Activated T-helper 9 cell treated with anti-CD3 and anti-CD28 coated beads, Interleukin-2, amount 50 U/mL, for 16 hours (primary cell): ENCODE results near the gene GLI3.

ENCODE experiments used
- DNase-seq: peaks from one replicate; pipeline ENCODE4 v3.0.0-alpha.2; 2020; ENCODE audit warnings: low read depth

Gene GLI3

DNA sequence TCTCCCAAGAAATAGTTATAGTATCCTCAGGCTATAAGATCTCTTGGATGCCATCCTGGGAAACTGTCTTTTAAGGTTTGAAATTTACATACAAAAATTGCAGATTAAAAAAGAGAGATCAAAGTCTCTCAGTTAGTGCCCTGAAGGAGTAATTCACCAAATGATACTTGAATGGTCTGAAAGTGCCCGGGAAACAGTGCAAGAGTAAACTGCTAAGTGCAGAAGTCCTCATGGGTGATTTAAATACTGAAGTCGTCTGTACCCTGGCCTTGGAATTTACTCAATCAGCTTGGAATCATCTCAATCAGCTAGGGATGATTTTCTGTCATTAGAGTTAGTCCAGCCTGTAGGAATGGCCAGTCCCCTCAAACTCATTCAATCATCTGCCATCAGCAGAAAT is 155.3 kb downstream of the GLI3 start:
- no peak for DNase-seq

- DNase-seq: no peak
Observed at GRCh38 chr7:42080841-42081586, 156.0 kb downstream of the GLI3 start.

GRCh38 chr7:42077271-42078135 is 159.5 kb downstream of the GLI3 start:
- no peak for DNase-seq

- no peak for DNase-seq
Observed at GRCh38 chr7:42076870-42077269, 160.1 kb downstream of the GLI3 start.

DNA sequence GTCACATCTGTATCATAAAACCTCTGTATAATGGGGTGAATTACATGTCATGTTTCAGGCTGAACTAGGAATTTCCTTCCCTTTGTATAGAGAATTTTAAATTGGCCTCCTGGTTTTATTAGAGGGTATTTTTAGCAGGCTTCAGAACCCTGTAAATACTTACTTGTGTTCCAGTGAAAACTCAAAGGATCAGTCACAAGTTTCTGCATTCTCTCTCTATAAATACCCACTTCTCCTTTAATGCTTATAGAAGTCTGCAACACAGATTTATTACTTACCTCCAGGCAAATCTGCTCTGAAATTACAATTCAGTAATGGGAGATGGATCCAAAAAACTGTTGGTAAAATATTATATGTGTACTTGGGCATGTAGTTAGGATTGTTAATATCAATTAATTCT is 161.6 kb downstream of the GLI3 start:
- DNase-seq: no peak

- no peak for DNase-seq
Observed at GRCh38 chr7:42074076-42074475, 162.9 kb downstream of the GLI3 start.

- DNase-seq: no peak
Observed at GRCh38 chr7:42071372-42072261, 165.4 kb downstream of the GLI3 start.

GRCh38 chr7:42070068-42070467 is 166.9 kb downstream of the GLI3 start:
- DNase-seq: no peak

- DNase-seq: no peak
Observed at GRCh38 chr7:42069590-42069989, 167.4 kb downstream of the GLI3 start.

- DNase-seq: no peak
Observed at GRCh38 chr7:42068554-42069280, 168.3 kb downstream of the GLI3 start.

DNA sequence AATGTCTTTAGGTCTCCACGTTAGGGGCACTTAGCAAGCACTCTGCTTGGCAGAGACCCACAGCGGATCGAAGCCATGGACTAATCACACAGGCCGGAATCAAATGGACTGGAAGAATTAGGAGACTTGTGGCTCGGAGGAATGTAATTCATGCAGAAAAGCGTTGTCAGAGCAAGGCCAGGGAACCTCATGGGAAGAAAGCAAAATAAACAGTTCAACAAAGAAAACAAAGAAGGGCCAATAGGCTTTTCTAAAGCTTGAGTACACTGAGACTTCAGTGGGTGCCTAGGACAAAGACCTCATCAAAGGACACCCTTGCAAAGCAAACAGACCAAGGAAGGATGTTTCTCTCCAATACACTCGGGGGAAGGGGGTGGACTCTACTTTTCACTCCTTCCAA is 171.1 kb downstream of the GLI3 start:
- no peak for DNase-seq

DNA sequence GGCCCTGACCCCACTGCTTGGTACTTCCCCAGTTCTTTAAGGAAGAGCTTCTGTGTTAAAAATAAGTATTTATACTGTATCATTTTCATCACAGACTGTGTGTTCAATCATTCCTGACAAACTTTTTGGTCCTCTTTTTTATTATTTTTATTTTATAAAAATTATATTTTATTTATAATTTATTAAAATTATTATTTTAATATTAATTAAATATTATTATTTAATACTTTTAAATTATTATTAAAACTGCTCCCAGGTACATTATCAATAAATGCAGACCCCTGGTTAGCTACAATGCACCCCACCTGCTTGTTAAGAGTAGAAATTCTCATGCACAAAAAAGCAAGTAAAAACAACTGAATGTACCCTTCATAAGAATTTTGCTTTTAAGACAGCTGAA is 172.0 kb downstream of the GLI3 start:
- DNase-seq: no peak

GRCh38 chr7:42064534-42064933 is 172.5 kb downstream of the GLI3 start:
- DNase-seq: no peak

- no peak for DNase-seq
Observed at GRCh38 chr7:42059275-42059674, 177.7 kb downstream of the GLI3 start.

GRCh38 chr7:42057331-42057730 is 179.7 kb downstream of the GLI3 start:
- DNase-seq: no peak

DNA sequence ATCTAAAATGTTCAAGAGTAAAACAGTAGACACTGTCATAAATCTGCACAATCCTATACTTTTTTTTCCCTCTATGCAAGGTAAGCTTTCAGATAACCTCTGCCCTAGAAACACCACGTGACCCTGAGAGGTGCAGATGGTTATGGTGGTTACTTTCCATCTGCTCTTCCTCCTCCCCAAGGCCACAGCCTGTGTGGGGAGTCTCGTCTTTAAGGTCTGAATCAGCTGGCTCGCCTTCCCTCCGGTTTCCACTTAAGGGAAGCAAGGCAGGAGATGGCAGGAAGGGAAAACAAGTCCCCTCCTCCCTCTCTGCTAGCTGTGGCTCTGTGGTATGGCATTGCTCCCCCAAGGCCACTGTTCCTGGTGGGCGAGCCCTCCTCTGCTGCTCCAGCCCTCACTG is 181.8 kb downstream of the GLI3 start:
- no peak for DNase-seq

DNA sequence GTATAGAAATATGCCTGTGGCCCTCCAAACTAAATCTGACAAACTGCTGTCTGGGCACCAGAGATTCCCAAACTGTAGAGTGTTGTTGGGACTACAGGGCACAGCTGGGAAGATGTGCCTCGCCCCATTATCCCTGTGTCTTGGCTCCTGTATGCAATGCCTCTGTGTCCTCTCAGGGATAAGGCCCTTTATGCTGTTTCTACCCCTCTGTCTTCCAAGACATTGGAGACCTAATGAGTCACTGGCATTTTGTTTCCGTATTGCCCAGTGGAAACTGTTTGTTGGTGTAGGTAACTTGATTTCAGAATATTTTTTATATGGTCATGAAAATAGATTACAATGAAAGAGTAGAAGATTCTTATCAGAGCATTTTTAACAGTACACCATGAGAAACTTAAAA is 183.2 kb downstream of the GLI3 start:
- DNase-seq: no peak

DNA sequence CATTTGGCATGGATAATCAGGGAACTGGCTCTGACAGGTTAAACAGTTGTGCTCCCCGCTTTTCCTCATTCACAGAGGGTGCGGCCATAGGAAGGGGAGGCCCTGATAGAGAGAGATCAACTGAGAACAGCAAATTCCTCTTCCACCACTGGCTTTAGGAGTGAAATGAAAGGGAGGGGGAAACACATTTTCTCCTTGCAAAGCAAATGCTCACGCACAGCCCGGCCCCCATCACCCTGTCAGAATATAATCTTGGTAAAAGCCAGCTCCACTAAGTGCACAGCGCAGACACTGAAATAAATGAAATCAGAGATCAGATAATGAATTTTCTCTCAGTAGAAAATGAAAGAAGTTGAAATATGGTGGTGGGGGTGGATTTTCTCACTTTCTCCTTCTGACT is 187.2 kb downstream of the GLI3 start:
- DNase-seq: no peak

DNA sequence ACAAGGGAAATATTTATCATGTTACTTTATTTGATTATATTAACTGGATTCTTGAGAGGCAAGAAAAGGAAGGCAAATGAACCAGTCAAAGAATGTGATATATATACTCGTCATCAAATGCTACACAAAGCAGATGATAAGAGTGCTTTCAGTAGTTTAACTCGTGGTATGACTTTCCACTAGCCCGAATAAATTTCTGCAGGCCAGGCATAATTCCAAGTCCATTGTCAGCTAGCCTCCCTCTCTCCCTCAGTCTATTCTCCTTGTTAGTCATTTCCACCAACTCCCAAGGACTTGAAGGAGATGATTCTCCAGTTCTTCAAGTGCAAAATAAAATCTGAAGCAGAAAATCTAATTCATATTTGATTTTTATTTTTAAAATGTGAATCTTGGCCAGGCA is 190.5 kb downstream of the GLI3 start:
- DNase-seq: no peak

DNA sequence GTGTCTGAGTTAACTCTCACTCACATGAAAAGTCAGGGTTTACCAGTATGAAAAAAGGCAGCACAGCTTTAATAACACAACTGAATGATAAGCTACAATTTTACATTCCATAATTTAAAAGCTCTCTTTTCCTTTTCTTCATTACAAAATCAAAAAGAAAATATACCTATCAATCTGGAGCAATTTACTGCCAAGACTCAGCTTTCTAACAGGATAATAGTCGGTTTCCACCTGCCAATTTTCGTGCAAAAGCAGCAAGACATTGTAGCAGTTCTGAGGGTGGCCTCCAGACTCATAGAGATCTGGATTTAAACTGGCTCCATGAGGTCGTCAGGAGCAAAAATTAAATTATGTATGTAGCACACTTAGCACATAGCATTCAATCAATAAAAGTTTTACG is 191.0 kb downstream of the GLI3 start:
- DNase-seq: no peak

GRCh38 chr7:42039921-42040320 is 197.1 kb downstream of the GLI3 start:
- no peak for DNase-seq

- no peak for DNase-seq
Observed at GRCh38 chr7:42035210-42035609, 201.8 kb downstream of the GLI3 start.
